Measurements from ENCODE around the gene TESK2. TPM values are rescaled to one million over a fixed set of nuclear protein-coding genes. Genes with fewer than 3 reads are reported as not detected.

TESK2 gene
- total RNA-seq, 5 donors from 2014 or later (not counting 1 experiment from before 2014, with no cell fraction given) = 4.3 to 7.9 (median 5.5) TPM

DNA sequence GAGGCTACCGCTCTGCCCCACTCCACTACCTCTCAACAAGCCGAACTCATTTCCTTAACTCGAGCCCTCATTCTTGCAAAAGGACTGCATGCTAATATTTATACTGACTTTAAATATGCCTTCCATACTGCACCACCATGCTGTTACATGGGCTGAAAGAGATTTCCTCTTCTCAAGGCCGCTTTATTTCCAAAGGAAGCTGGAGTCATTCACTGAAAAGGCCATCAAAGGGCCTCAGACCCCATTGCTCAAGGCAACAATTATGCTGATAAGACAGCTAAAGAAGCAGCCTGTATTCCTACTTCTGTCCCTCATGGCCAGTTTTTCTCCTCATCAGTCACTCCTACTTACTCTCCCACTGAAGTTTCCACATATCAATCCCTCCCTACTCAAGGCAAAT, 171.2 kb downstream of the TESK2 start:
- H3K4me1 Mint-ChIP-seq = no peaks in the 10 kb centered on the region
- no peaks in the 10 kb centered on the region for H3K9me3 ChIP-seq
- H3K27ac ChIP-seq (ENCODE audit: low read length) = no peak overlapping the region
- no peak overlapping the region for H3K27ac Mint-ChIP-seq
- CTCF ChIA-PET = no interaction called here
- H3K9me3 Mint-ChIP-seq = no peaks in the 10 kb centered on the region
- no peak overlapping the region for H3K4me3 ChIP-seq (ENCODE audit: control insufficient read depth in 1 of 2, extremely low read depth in 1 of 2, low read length in 1 of 2)
- WGBS (ENCODE audit: insufficient coverage) = 86% methylated on average over 4 of the region's 4 CpGs
- DNase-seq (no peak), ATAC-seq (replicated peaks in 1 of 4) (no peak)
- H3K4me1 ChIP-seq (ENCODE audit: control insufficient read depth in 1 of 2, extremely low read depth in 1 of 2, insufficient read depth in 2 of 2, low read length in 2 of 2) = no peaks in the 10 kb centered on the region
- H3K36me3 ChIP-seq (ENCODE audit: control insufficient read depth in 2 of 2, extremely low read depth in 1 of 2, insufficient read depth in 1 of 2, low read length in 1 of 2) = no peaks in the 10 kb centered on the region
- POLR2A ChIA-PET = no interaction called here
- H3K36me3 Mint-ChIP-seq = no peaks in the 10 kb centered on the region
- no peaks in the 10 kb centered on the region for H3K27me3 ChIP-seq (replicated peaks in 1 of 2; ENCODE audit: control insufficient read depth in 2 of 2, extremely low read depth in 1 of 2, insufficient read depth in 2 of 2, low read length in 1 of 2)
- no peak overlapping the region for H3K4me3 Mint-ChIP-seq
- no peaks in the 10 kb centered on the region for H3K27me3 Mint-ChIP-seq

GRCh38 chr1:45317166-45317565, 173.8 kb downstream of the TESK2 start:
- Histone ChIP-seq H3K4me3 (ENCODE audit: control insufficient read depth in 1 of 2, extremely low read depth in 1 of 2, low read length in 1 of 2) (no peak overlapping the region), H3K27me3 (replicated peaks in 1 of 2; ENCODE audit: control insufficient read depth in 2 of 2, extremely low read depth in 1 of 2, insufficient read depth in 2 of 2, low read length in 1 of 2) (no peaks in the 10 kb centered on the region), H3K4me1 (ENCODE audit: control insufficient read depth in 1 of 2, extremely low read depth in 1 of 2, insufficient read depth in 2 of 2, low read length in 2 of 2) (no peaks in the 10 kb centered on the region), H3K36me3 (ENCODE audit: control insufficient read depth in 2 of 2, extremely low read depth in 1 of 2, insufficient read depth in 1 of 2, low read length in 1 of 2) (no peaks in the 10 kb centered on the region), H3K9me3 (no peaks in the 10 kb centered on the region), H3K27ac (ENCODE audit: low read length) (no peak overlapping the region)
- Mint-ChIP-seq H3K4me1 (no peaks in the 10 kb centered on the region), H3K4me3 (no peak overlapping the region), H3K27ac (no peak overlapping the region), H3K9me3 (no peaks in the 10 kb centered on the region), H3K27me3 (no peaks in the 10 kb centered on the region), H3K36me3 (no peaks in the 10 kb centered on the region)
- DNase-seq (no peak), ATAC-seq (replicated peaks in 1 of 4) (no peak)
- WGBS (ENCODE audit: insufficient coverage) = 88% methylated on average over 2 of the region's 4 CpGs
- CTCF ChIA-PET = no interaction called here
- POLR2A ChIA-PET = no interaction called here

GRCh38 chr1:45314266-45314665, 176.7 kb downstream of the TESK2 start:
- no peaks in the 10 kb centered on the region for H3K9me3 Mint-ChIP-seq
- CTCF ChIA-PET = interaction anchor here in 1 of 2 donors (0.8 kb wide), 1 partner anchor 11 kb away, joined by 3 read pairs; no protein-coding TSS in a partner anchor
- Histone ChIP-seq H3K4me3 (ENCODE audit: control insufficient read depth in 1 of 2, extremely low read depth in 1 of 2, low read length in 1 of 2) (no peak overlapping the region), H3K4me1 (ENCODE audit: control insufficient read depth in 1 of 2, extremely low read depth in 1 of 2, insufficient read depth in 2 of 2, low read length in 2 of 2) (no peaks in the 10 kb centered on the region), H3K27me3 (replicated peaks in 1 of 2; ENCODE audit: control insufficient read depth in 2 of 2, extremely low read depth in 1 of 2, insufficient read depth in 2 of 2, low read length in 1 of 2) (peaks cover 0 to 3% of the 10 kb centered on the region in 2 experiments), H3K36me3 (ENCODE audit: control insufficient read depth in 2 of 2, extremely low read depth in 1 of 2, insufficient read depth in 1 of 2, low read length in 1 of 2) (no peaks in the 10 kb centered on the region), H3K9me3 (no peaks in the 10 kb centered on the region), H3K27ac (ENCODE audit: low read length) (no peak overlapping the region)
- no peaks in the 10 kb centered on the region for H3K36me3 Mint-ChIP-seq
- no peaks in the 10 kb centered on the region for H3K4me1 Mint-ChIP-seq
- POLR2A ChIA-PET = interaction anchor here in 1 of 2 donors (0.6 kb wide), 1 partner anchor 579 kb away, joined by 5 read pairs; no protein-coding TSS in a partner anchor
- no peaks in the 10 kb centered on the region for H3K27me3 Mint-ChIP-seq
- DNase-seq (no peak), ATAC-seq (replicated peaks in 1 of 4) (no peak)
- H3K27ac Mint-ChIP-seq = no peak overlapping the region
- H3K4me3 Mint-ChIP-seq = no peak overlapping the region
- WGBS (ENCODE audit: insufficient coverage) = no CpG with 5 or more reads among the region's 3 CpGs

- no peak overlapping the region for H3K4me3 ChIP-seq (ENCODE audit: control insufficient read depth in 1 of 2, extremely low read depth in 1 of 2, low read length in 1 of 2)
- H3K27ac ChIP-seq (ENCODE audit: low read length) = no peak overlapping the region
- H3K9me3 Mint-ChIP-seq = no peaks in the 10 kb centered on the region
- H3K36me3 Mint-ChIP-seq = no peaks in the 10 kb centered on the region
- no peak overlapping the region for H3K27ac Mint-ChIP-seq
- CTCF ChIA-PET = no interaction called here
- no peaks in the 10 kb centered on the region for H3K36me3 ChIP-seq (ENCODE audit: control insufficient read depth in 2 of 2, extremely low read depth in 1 of 2, insufficient read depth in 1 of 2, low read length in 1 of 2)
- ATAC-seq (replicated peaks in 1 of 4) (no peak), DNase-seq (no peak)
- H3K9me3 ChIP-seq = no peaks in the 10 kb centered on the region
- POLR2A ChIA-PET = no interaction called here
- H3K4me1 ChIP-seq (ENCODE audit: control insufficient read depth in 1 of 2, extremely low read depth in 1 of 2, insufficient read depth in 2 of 2, low read length in 2 of 2) = peaks cover 2 to 18% of the 10 kb centered on the region in 2 experiments
- peaks cover 0 to 3% of the 10 kb centered on the region in 2 experiments for H3K27me3 ChIP-seq (replicated peaks in 1 of 2; ENCODE audit: control insufficient read depth in 2 of 2, extremely low read depth in 1 of 2, insufficient read depth in 2 of 2, low read length in 1 of 2)
- no peaks in the 10 kb centered on the region for H3K27me3 Mint-ChIP-seq
- peaks cover 16 to 30% (median 18%) of the 10 kb centered on the region in 3 donors for H3K4me1 Mint-ChIP-seq
- WGBS (ENCODE audit: insufficient coverage) = no CpG with 5 or more reads among the region's 3 CpGs
- H3K4me3 Mint-ChIP-seq = no peak overlapping the region
These were observed 184.1 kb downstream of the TESK2 start for GRCh38 chr1:45306905-45307304.

GRCh38 chr1:45306319-45306718, 184.6 kb downstream of the TESK2 start:
- peaks cover 16 to 30% (median 20%) of the 10 kb centered on the region in 3 donors for H3K4me1 Mint-ChIP-seq

GRCh38 chr1:45305231-45305630, 185.7 kb downstream of the TESK2 start:
- no peaks in the 10 kb centered on the region for H3K27me3 Mint-ChIP-seq
- H3K36me3 Mint-ChIP-seq = no peaks in the 10 kb centered on the region
- 90% methylated on average over 6 of the region's 10 CpGs for WGBS (ENCODE audit: insufficient coverage)
- Histone ChIP-seq H3K27ac (ENCODE audit: low read length) (peak overlapping the region; percentile 94), H3K9me3 (no peaks in the 10 kb centered on the region), H3K27me3 (replicated peaks in 1 of 2; ENCODE audit: control insufficient read depth in 2 of 2, extremely low read depth in 1 of 2, insufficient read depth in 2 of 2, low read length in 1 of 2) (no peaks in the 10 kb centered on the region), H3K36me3 (ENCODE audit: control insufficient read depth in 2 of 2, extremely low read depth in 1 of 2, insufficient read depth in 1 of 2, low read length in 1 of 2) (no peaks in the 10 kb centered on the region), H3K4me1 (ENCODE audit: control insufficient read depth in 1 of 2, extremely low read depth in 1 of 2, insufficient read depth in 2 of 2, low read length in 2 of 2) (peaks cover 2 to 18% of the 10 kb centered on the region in 2 experiments), H3K4me3 (ENCODE audit: control insufficient read depth in 1 of 2, extremely low read depth in 1 of 2, low read length in 1 of 2) (no peak overlapping the region)
- ChIA-PET CTCF (interaction anchor here in 1 of 2 donors (0.8 to 1.6 kb wide), 3 partner anchors 20 to 319 kb away, joined by 3 to 8 read pairs (median 3); partner anchors contain the start of genes EIF2B3, MUTYH and TOE1), POLR2A (no interaction called here)
- ATAC-seq (replicated peaks in 1 of 4) (no peak), DNase-seq (no peak)
- H3K27ac Mint-ChIP-seq = peak overlapping the region; percentile 96 to 98
- H3K4me1 Mint-ChIP-seq = peaks cover 19 to 32% (median 20%) of the 10 kb centered on the region in 3 donors
- no peaks in the 10 kb centered on the region for H3K9me3 Mint-ChIP-seq
- peak overlapping the region; percentile 88 to 90 (median 90) for H3K4me3 Mint-ChIP-seq

More at GRCh38 chr1:45306319-45306718, 184.6 kb downstream of the TESK2 start:
- no peak overlapping the region for H3K4me3 ChIP-seq (ENCODE audit: control insufficient read depth in 1 of 2, extremely low read depth in 1 of 2, low read length in 1 of 2)
- whole genome bisulfite sequencing (ENCODE audit: insufficient coverage) = no CpG with 5 or more reads among the region's 8 CpGs
- H3K9me3 ChIP-seq = no peaks in the 10 kb centered on the region
- ATAC-seq (replicated peaks in 1 of 4) (no peak), DNase-seq (no peak)
- H3K4me3 Mint-ChIP-seq = peak overlapping the region in 2 of 3 donors; percentile 64 to 90
- H3K27me3 ChIP-seq (replicated peaks in 1 of 2; ENCODE audit: control insufficient read depth in 2 of 2, extremely low read depth in 1 of 2, insufficient read depth in 2 of 2, low read length in 1 of 2) = peaks cover 0 to 2% of the 10 kb centered on the region in 2 experiments
- H3K36me3 ChIP-seq (ENCODE audit: control insufficient read depth in 2 of 2, extremely low read depth in 1 of 2, insufficient read depth in 1 of 2, low read length in 1 of 2) = no peaks in the 10 kb centered on the region
- H3K36me3 Mint-ChIP-seq = no peaks in the 10 kb centered on the region
- ChIA-PET CTCF (no interaction called here), POLR2A (interaction anchor here in 1 of 2 donors (0.6 to 0.7 kb wide), 2 partner anchors 253 to 506 kb away, joined by 3 to 5 read pairs; partner anchors contain the start of gene PLK3)
- H3K27ac Mint-ChIP-seq = peak overlapping the region in 1 of 2 donors; percentile 25
- no peak overlapping the region for H3K27ac ChIP-seq (ENCODE audit: low read length)
- no peaks in the 10 kb centered on the region for H3K27me3 Mint-ChIP-seq
- H3K9me3 Mint-ChIP-seq = no peaks in the 10 kb centered on the region
- peaks cover 2 to 18% of the 10 kb centered on the region in 2 experiments for H3K4me1 ChIP-seq (ENCODE audit: control insufficient read depth in 1 of 2, extremely low read depth in 1 of 2, insufficient read depth in 2 of 2, low read length in 2 of 2)
